ENCODE results near the gene GABRD. TPM values are rescaled to one million over a fixed set of nuclear protein-coding genes. Genes with fewer than 3 reads are reported as not detected.

GABRD gene
- total and polyA plus RNA-seq, 2 donors (not counting 3 experiments of a cell fraction or from before 2014, with no cell fraction given) = not detected

- ChIA-PET POLR2A (no interaction called here), CTCF (interaction anchor here (1.2 kb wide), 1 partner anchor 21 kb away, joined by 3 read pairs; no protein-coding TSS in a partner anchor)
- peaks cover 11 to 15% of the 10 kb centered on the region in 2 experiments for H3K27me3 ChIP-seq (ENCODE audit: control insufficient read depth in 2 of 2, insufficient read depth in 2 of 2, low read length in 2 of 2)
- TF ChIP-seq POLR2A (IDR thresholded peaks at IDR 0.05; ENCODE audit: low read depth, low read length) (no peak), EZH2 (IDR thresholded peaks at IDR 0.05; ENCODE audit: borderline replicate concordance, low read depth, low read length, severe bottlenecking) (no peak), JUN (IDR thresholded peaks at IDR 0.05; ENCODE audit: borderline replicate concordance, insufficient read depth, insufficient read length, low read depth) (no peak), MYC (IDR thresholded peaks at IDR 0.05; ENCODE audit: low read depth, low read length) (no peak), CTCF (IDR thresholded peaks at IDR 0.05; ENCODE audit: extremely low read depth in 1 of 2, insufficient read depth in 1 of 2, low read depth in 1 of 2, low read length in 2 of 2) (no peak), GATA2 (IDR thresholded peaks at IDR 0.05; ENCODE audit: insufficient read depth, insufficient read length, low read depth, low read length) (no peak), MAX (IDR thresholded peaks at IDR 0.05; ENCODE audit: insufficient read depth, insufficient read length) (no peak), POLR2AphosphoS5 (IDR thresholded peaks at IDR 0.05; ENCODE audit: insufficient read depth, low read depth, low read length) (no peak), FOS (IDR thresholded peaks at IDR 0.05; ENCODE audit: borderline replicate concordance, insufficient read depth, low read length) (no peak)
- no peak overlapping the region for H3K9ac ChIP-seq (replicated peaks; ENCODE audit: extremely low read depth, insufficient read depth, low read length)
- intact Hi-C loops (cut with micrococcal nuclease) (no loop called here), dilution Hi-C loops (cut with MboI; ENCODE audit: extremely low pct_ligation_motif_present, low sequenced_read_pairs) (no loop called here)
- no TSS peak for BruUV-seq (replicated peaks)
- H2AFZ ChIP-seq (ENCODE audit: low read depth, low read length) = no peak overlapping the region
- H3K27ac ChIP-seq (ENCODE audit: insufficient read depth, low read depth, low read length) = no peak overlapping the region
- no peaks in the 10 kb centered on the region for H4K20me1 ChIP-seq (replicated peaks; ENCODE audit: control insufficient read depth, extremely low read depth, insufficient read depth, low read length)
- H3K36me3 ChIP-seq (ENCODE audit: control insufficient read depth in 2 of 2, extremely low read depth in 1 of 2, insufficient read depth in 2 of 2, low read length in 2 of 2) = no peaks in the 10 kb centered on the region
- H3K4me3 ChIP-seq (replicated peaks in 1 of 3; ENCODE audit: insufficient read depth in 1 of 3, low read depth in 1 of 3, low read length in 3 of 3) = no peak overlapping the region
- no peaks in the 10 kb centered on the region for H3K9me1 ChIP-seq (replicated peaks; ENCODE audit: control insufficient read depth, extremely low read depth, insufficient read depth, low read length)
- DNase-seq (ENCODE audit: low read depth, low spot score) (no peak), FAIRE-seq (no peak)
- no peaks in the 10 kb centered on the region for H3K9me3 ChIP-seq (replicated peaks; ENCODE audit: control insufficient read depth, insufficient read depth, low read length)
- no peaks in the 10 kb centered on the region for H3K79me2 ChIP-seq (ENCODE audit: control insufficient read depth, insufficient read depth, low read length)
- H3K4me1 ChIP-seq (ENCODE audit: control insufficient read depth, extremely low read depth, insufficient read depth, low read length) = no peaks in the 10 kb centered on the region
- H3K4me2 ChIP-seq (ENCODE audit: insufficient read depth, low read length) = no peak overlapping the region
Measured at GRCh38 chr1:2024451-2024850, 5.3 kb downstream of the GABRD start.

Measured in endothelial cell of umbilical vein (primary cell).